Prostate gland (tissue), 2 donors: Measurements from ENCODE around the gene HIBADH. TPM values are rescaled to one million over a fixed set of nuclear protein-coding genes. Genes with fewer than 3 reads are reported as not detected.
A peak's percentile ranks its signal among the peaks of the same experiment; 100 is the strongest.

Experiments used
- DNase-seq: peaks from one replicate; pipeline ENCODE4 v3.0.0-alpha.2; 2019; ENCODE audit warnings: low spot score
- H3K27ac ChIP-seq, 2 donors: fragments of 200-600 bp; sonication (generic); 2 replicates each; pipeline ENCODE4 v1.5.1; 2017 to 2019
- H3K27me3 ChIP-seq: fragments of 200-600 bp; sonication (generic); replicated peaks from 2 replicates; pipeline ENCODE4 v1.5.1; 2019; ENCODE audit not compliant: insufficient read depth
- H3K36me3 ChIP-seq, 2 donors: fragments of 200-600 bp; sonication (generic); 1 replicate in 1 of 2; 2 replicates in 1 of 2; pipeline versions ENCODE4 v1.5.1 to v1.8.1; 2017 to 2019
- H3K4me1 ChIP-seq: fragments of 200-600 bp; sonication (generic); replicated peaks from 2 replicates; pipeline ENCODE4 v1.5.1; 2019
- H3K4me3 ChIP-seq, 2 donors: fragments of 200-600 bp; sonication (generic); 2 replicates each; pipeline ENCODE4 v1.5.1; 2017 to 2019
- H3K9me3 ChIP-seq: fragments of 200-600 bp; sonication (generic); 2 replicates; pipeline ENCODE4 v1.5.1; 2017
- POLR2A ChIP-seq: fragments of 450-650 bp; IDR thresholded peaks from one replicate; pipeline ENCODE4 v1.6.1; 2016; ENCODE audit warnings: antibody characterized with exemption, mild to moderate bottlenecking
- POLR2AphosphoS5 ChIP-seq: sonication (generic); formaldehyde crosslinking; IDR thresholded peaks from one replicate; pipeline ENCODE4 v1.6.1; 2017; ENCODE audit warnings: antibody characterized with exemption
- WGBS: methylation state at CpG from one replicate; pipeline ENCODE4 v1.1.5; 2018; 5-methylcytosine and 5-hydroxymethylcytosine counted together
- intact Hi-C: fragments of 100-400 bp; cut with DNase I; formaldehyde crosslinking; loops from one replicate; pipeline ENCODE4 v1.14.2; 2022
- total RNA-seq, 2 donors: library from RNA; depleted of rRNA; stranded (reverse); fragments of >200 nt; gene quantifications; one replicate each; pipeline ENCODE4 v1.1.0, GENCODE V29; 2016
- TF ChIP-seq, protein P1 (sequence below), 4 experiments: fragments of 200-600 bp in 2 of 4; fragments of 450-650 bp in 2 of 4; sonication (generic) in 2 of 4; IDR thresholded peaks; 1 replicate in 3 of 4; 2 replicates in 1 of 4; pipeline ENCODE4 v1.5.1; 2016 to 2019; ENCODE audit warnings: antibody characterized with exemption in 4 of 4, mild to moderate bottlenecking in 2 of 4, moderate library complexity in 2 of 4

The HIBADH gene
- total RNA-seq, 2 donors from 2014 or later, result 78.2 to 80.5 TPM

DNA sequence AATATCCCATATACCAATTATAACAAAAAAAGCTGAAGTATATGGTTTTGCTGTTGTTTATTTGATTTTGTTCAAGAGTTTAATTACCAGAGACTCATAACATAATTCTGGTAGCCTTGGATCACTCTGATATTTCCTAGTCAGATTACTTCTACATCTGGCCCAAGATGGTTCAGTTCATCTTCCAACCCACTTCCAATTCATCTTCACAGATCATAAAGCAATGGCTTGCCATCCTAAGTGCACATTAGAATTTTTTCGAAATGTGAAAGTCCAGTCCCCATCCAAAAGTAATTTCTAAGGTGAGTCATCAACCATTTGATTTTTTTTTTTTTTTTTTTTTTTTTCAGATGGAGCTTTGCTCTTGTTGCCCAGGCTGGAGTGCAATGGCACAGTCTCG lies 8.0 kb upstream of the HIBADH start:
- H3K27ac ChIP-seq, result no peak overlapping the region
- no peak for DNase-seq
- TF ChIP-seq, protein P1, sequence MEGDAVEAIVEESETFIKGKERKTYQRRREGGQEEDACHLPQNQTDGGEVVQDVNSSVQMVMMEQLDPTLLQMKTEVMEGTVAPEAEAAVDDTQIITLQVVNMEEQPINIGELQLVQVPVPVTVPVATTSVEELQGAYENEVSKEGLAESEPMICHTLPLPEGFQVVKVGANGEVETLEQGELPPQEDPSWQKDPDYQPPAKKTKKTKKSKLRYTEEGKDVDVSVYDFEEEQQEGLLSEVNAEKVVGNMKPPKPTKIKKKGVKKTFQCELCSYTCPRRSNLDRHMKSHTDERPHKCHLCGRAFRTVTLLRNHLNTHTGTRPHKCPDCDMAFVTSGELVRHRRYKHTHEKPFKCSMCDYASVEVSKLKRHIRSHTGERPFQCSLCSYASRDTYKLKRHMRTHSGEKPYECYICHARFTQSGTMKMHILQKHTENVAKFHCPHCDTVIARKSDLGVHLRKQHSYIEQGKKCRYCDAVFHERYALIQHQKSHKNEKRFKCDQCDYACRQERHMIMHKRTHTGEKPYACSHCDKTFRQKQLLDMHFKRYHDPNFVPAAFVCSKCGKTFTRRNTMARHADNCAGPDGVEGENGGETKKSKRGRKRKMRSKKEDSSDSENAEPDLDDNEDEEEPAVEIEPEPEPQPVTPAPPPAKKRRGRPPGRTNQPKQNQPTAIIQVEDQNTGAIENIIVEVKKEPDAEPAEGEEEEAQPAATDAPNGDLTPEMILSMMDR (IDR thresholded peaks at IDR 0.05), result no peak
- TF ChIP-seq POLR2A (no peak), POLR2AphosphoS5 (no peak)
- no peaks in the 10 kb centered on the region for H3K4me1 ChIP-seq
- 88% methylated on average over 2 of the region's 2 CpGs for WGBS
- no peaks in the 10 kb centered on the region for H3K27me3 ChIP-seq
- intact Hi-C loops, result no loop called here
- H3K36me3 ChIP-seq, result no peaks in the 10 kb centered on the region
- no peaks in the 10 kb centered on the region for H3K9me3 ChIP-seq
- no peak overlapping the region for H3K4me3 ChIP-seq

DNA sequence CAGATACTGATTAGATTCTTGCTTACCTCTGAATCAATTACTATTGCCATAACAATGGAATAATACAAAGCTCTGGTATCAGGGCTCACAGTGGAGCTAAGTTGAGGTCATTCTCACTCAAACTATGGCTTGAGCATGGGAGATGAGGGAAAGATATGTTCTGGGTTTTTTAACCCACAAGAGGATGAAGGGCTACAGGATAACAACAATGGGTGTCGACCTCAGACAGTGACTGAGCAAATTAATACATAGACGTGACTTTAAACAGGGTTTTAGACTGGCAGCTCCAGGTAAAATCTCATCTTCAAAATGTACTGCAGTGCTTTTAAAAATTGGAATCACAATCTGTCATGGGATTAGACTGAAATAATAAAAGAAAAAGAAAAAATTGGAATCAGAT lies 7.5 kb upstream of the HIBADH start:
- intact Hi-C loops, result no loop called here
- TF ChIP-seq POLR2A (no peak), POLR2AphosphoS5 (no peak)
- TF ChIP-seq, protein P1 (IDR thresholded peaks at IDR 0.05), result no peak
- H3K4me1 ChIP-seq, result no peaks in the 10 kb centered on the region
- DNase-seq, result no peak
- no peak overlapping the region for H3K27ac ChIP-seq
- no peaks in the 10 kb centered on the region for H3K27me3 ChIP-seq
- no peak overlapping the region for H3K4me3 ChIP-seq
- no peaks in the 10 kb centered on the region for H3K9me3 ChIP-seq
- H3K36me3 ChIP-seq, result no peaks in the 10 kb centered on the region
- WGBS, result 93% methylated on average over 2 of the region's 2 CpGs

DNA sequence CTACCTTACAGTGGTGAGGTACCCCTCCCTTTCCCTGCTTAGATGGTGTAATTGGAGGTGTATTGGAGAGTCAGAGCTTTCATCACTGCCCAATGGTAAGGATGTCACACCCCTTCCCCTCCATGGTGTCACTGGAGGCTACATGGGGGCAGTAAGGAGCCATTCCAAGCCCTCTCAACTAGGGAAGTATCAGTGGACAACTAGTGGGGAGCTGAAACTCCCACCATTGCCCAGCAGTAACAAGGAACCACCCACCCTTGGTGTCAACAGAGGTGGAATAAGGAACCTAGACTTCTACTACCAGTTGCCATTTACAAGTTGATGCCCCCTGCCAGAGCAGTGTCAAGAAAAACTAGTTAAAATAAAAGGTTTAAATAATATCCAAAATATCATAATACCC lies 2.8 kb upstream of the HIBADH start:
- intact Hi-C loops, result no loop called here

DNA sequence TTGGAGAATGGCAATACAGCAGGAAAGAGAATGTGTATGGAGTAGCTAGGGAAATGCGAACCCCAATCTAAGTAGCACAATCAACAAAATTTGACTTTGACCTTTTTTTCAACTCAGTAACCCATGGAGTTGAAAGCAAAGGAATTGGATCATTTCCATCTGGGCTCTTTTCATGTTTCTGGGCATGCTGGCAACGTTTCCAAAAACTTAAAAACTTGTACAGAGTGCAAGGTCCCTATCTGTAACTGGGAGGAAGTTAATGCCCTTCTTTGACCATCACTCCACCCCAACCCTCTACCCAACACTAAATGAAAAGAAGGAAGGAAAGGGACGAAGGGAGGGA lies 1.3 kb upstream of the HIBADH start:
- Histone ChIP-seq H3K36me3 (no peaks in the 10 kb centered on the region), H3K27ac (no peak overlapping the region), H3K4me1 (no peaks in the 10 kb centered on the region), H3K9me3 (no peaks in the 10 kb centered on the region), H3K4me3 (no peak overlapping the region), H3K27me3 (no peaks in the 10 kb centered on the region)
- TF ChIP-seq POLR2AphosphoS5, result no peak
- TF ChIP-seq, protein P1 (IDR thresholded peaks at IDR 0.05), result no peak
- TF ChIP-seq POLR2A, result no peak
- DNase-seq, result no peak
- intact Hi-C loops, result loop anchor here (2.0 to 5.0 kb wide), 3 partner anchors 77 to 452 kb away; partner anchors contain the start of gene TAX1BP1
- 66% methylated on average over 3 of the region's 3 CpGs for WGBS

More for the DNA sequence above, 2.8 kb upstream of the HIBADH start:
- no peak overlapping the region for H3K27ac ChIP-seq
- no peaks in the 10 kb centered on the region for H3K27me3 ChIP-seq
- H3K4me3 ChIP-seq, result no peak overlapping the region
- DNase-seq, result no peak
- H3K36me3 ChIP-seq, result no peaks in the 10 kb centered on the region
- TF ChIP-seq, protein P1 (IDR thresholded peaks at IDR 0.05), result no peak
- TF ChIP-seq POLR2AphosphoS5, result no peak
- TF ChIP-seq POLR2A, result no peak
- no peaks in the 10 kb centered on the region for H3K4me1 ChIP-seq
- H3K9me3 ChIP-seq, result no peaks in the 10 kb centered on the region

DNA sequence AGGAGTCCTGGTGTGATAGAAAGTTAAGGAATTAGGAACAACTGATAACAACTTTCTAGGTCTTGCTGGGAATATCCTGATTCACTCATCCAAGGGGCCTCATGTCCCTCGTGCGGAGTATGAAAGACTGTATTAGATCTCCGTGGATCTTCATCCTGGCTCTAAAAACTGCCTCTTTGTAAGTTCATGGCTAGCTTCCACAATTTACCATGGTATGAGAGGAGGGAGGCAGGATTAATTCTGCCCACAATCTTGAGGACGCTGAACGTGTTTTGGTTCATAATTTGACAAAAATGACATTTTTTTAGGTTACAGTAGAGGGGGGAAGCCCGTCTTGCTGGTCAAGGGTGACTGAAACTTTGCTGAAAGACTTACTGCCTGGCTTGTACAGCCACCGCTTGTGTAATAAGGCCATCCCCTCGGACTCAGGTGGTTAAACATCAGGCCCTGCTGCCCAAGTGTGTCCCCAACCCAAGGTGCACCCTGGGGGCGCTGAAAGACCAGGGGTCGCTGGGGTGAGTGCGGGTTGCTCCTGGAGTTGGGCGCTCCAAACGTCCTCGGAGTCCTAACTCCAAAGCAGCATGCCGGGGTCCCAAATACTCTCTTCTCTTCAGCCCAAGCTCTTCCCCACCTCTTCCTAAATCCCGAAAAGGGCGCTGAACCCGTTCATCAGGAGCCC lies 733 bp downstream of the HIBADH start:
- intact Hi-C loops, result loop anchor here (2.0 to 5.0 kb wide), 3 partner anchors 79 to 450 kb away; partner anchors contain the start of gene TAX1BP1
- no peaks in the 10 kb centered on the region for H3K36me3 ChIP-seq
- H3K4me1 ChIP-seq, result no peaks in the 10 kb centered on the region
- 6% methylated on average over 18 of the region's 18 CpGs for whole genome bisulfite sequencing
- H3K27me3 ChIP-seq, result no peaks in the 10 kb centered on the region
- H3K4me3 ChIP-seq, result peak overlapping the region; percentile 83 to 94
- DNase-seq, result peak; percentile 31
- peak overlapping the region; percentile 95 to 97 for H3K27ac ChIP-seq
- TF ChIP-seq POLR2A, result no peak
- no peak for TF ChIP-seq POLR2AphosphoS5
- TF ChIP-seq, protein P1 (IDR thresholded peaks at IDR 0.05), result no peak
- H3K9me3 ChIP-seq, result no peaks in the 10 kb centered on the region
